Kidney (tissue), 14 donors: ENCODE data around the gene NSRP1. TPM values are rescaled to one million over a fixed set of nuclear protein-coding genes. Genes with fewer than 3 reads are reported as not detected.

Source experiments
- DNase-seq, 5 donors: peaks; one replicate each; pipeline ENCODE4 v3.0.0-alpha.2; 2013 to 2020
- FAIRE-seq: peaks from 2 replicates; lab custom pipeline; 2012; peaks lifted over from hg19 to GRCh38; lab: Jason Lieb, UNC
- H3K27ac ChIP-seq, 2 donors: one replicate each; pipeline ENCODE4 v1.7.0; 2013; ENCODE audit warnings: low read depth in 2 of 2, low read length in 2 of 2, inconsistent platforms in 1 of 2
- H3K27me3 ChIP-seq: one replicate; pipeline ENCODE4 v1.7.1; 2013; ENCODE audit warnings: low read length, inconsistent platforms; ENCODE audit not compliant: control insufficient read depth, insufficient read depth
- H3K36me3 ChIP-seq, 3 donors: one replicate each; pipeline versions ENCODE4 v1.7.0 to v1.7.1; 2013; ENCODE audit warnings: low read length in 3 of 3, control low read depth in 1 of 3, inconsistent platforms in 1 of 3; ENCODE audit not compliant: insufficient read depth in 3 of 3, control insufficient read depth in 2 of 3
- H3K4me1 ChIP-seq, 3 donors: one replicate each; pipeline versions ENCODE4 v1.7.0 to v1.7.1; 2013; ENCODE audit warnings: low read length in 3 of 3, inconsistent platforms in 1 of 3, low read depth in 1 of 3; ENCODE audit not compliant: control insufficient read depth in 2 of 3, insufficient read depth in 2 of 3
- H3K4me3 ChIP-seq, 3 donors: one replicate each; pipeline versions ENCODE4 v1.7.0 to v1.8.1; 2013; ENCODE audit warnings: low read length in 3 of 3, control low read depth in 1 of 3, inconsistent platforms in 1 of 3
- H3K9ac ChIP-seq, 3 donors: one replicate each; pipeline versions ENCODE4 v1.7.0 to v1.7.1; 2013; ENCODE audit warnings: low read length in 3 of 3, control low read depth in 1 of 3, inconsistent platforms in 1 of 3
- H3K9me3 ChIP-seq, 3 donors: one replicate each; pipeline versions ENCODE4 v1.7.0 to v1.7.1; 2013; ENCODE audit warnings: low read length in 3 of 3, control low read depth in 1 of 3, inconsistent platforms in 1 of 3; ENCODE audit not compliant: control insufficient read depth in 2 of 3, insufficient read depth in 1 of 3
- intact Hi-C: fragments of 100-400 bp; cut with DNase I; formaldehyde crosslinking; loops from one replicate; pipeline ENCODE4 v1.11.1; 2022
- polyA plus RNA-seq: library from polyadenylated mRNA; stranded (reverse); fragments of 350-450 nt; fragmentation: Illumina TruSeq; extraction: RNeasy Lipid Tissue Mini Kit (QIAGEN cat#74804); gene quantifications from one replicate; pipeline ENCODE4 v1.2.3, GENCODE V29; 2014; ENCODE audit warnings: low read depth, low replicate concordance; ENCODE audit not compliant: insufficient read depth
- total RNA-seq: library from RNA; stranded (reverse); fragmentation: NEBNext Ultra II Directional; extraction: Animal tissue kit (Norgen Biotek cat#: 25700); gene quantifications from one replicate; pipeline ENCODE4 v1.2.1, GENCODE V29; 2021
- TF ChIP-seq, protein P1 (sequence below): IDR thresholded peaks from 3 replicates; pipeline ENCODE4 v1.5.1; 2012; ENCODE audit warnings: mild to moderate bottlenecking, moderate library complexity, borderline replicate concordance; ENCODE audit not compliant: insufficient read depth; ENCODE audit errors: extremely low read depth
- donor health status: control.
- donor health status: control.
- donor health status: control.
- donor health status: control.
- donor health status: control.
- donor health status: DM: yes; HTN: yes; CAD: no.
- donor health status: Normal renal cell carcinoma (clear cell type).

NSRP1 gene
- total and polyA plus RNA-seq, 2 donors from 2014 or later: 17.2 to 40.2 TPM

DNA sequence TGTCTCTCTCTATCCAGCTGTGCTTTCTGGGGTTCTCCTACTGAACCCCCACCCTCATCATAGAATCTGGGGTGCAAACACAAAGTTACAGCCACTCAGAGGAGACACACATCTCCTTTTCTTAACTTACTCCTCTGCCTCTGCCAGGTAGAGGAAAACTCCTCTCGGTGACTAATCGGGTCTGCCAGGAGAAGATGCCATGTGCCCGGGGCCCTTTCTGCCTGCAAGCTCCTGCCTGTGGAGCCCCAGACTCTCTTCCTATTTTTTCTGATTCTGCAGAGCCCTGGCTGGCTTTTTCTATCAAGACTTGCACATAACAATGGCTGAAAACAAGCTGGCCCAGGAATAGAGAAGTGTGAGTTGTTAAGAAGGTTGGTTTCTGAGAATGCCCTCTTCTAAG lies 108.5 kb downstream of the NSRP1 start:
- Histone ChIP-seq H3K27me3 (no peaks in the 10 kb centered on the region), H3K9ac (no peak overlapping the region), H3K27ac (no peak overlapping the region), H3K9me3 (no peaks in the 10 kb centered on the region), H3K4me1 (no peaks in the 10 kb centered on the region), H3K4me3 (no peak overlapping the region), H3K36me3 (no peaks in the 10 kb centered on the region)
- FAIRE-seq (no peak), DNase-seq (no peak)
- TF ChIP-seq, protein P1, sequence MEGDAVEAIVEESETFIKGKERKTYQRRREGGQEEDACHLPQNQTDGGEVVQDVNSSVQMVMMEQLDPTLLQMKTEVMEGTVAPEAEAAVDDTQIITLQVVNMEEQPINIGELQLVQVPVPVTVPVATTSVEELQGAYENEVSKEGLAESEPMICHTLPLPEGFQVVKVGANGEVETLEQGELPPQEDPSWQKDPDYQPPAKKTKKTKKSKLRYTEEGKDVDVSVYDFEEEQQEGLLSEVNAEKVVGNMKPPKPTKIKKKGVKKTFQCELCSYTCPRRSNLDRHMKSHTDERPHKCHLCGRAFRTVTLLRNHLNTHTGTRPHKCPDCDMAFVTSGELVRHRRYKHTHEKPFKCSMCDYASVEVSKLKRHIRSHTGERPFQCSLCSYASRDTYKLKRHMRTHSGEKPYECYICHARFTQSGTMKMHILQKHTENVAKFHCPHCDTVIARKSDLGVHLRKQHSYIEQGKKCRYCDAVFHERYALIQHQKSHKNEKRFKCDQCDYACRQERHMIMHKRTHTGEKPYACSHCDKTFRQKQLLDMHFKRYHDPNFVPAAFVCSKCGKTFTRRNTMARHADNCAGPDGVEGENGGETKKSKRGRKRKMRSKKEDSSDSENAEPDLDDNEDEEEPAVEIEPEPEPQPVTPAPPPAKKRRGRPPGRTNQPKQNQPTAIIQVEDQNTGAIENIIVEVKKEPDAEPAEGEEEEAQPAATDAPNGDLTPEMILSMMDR: no peak
- intact Hi-C loops: no loop called here

DNA sequence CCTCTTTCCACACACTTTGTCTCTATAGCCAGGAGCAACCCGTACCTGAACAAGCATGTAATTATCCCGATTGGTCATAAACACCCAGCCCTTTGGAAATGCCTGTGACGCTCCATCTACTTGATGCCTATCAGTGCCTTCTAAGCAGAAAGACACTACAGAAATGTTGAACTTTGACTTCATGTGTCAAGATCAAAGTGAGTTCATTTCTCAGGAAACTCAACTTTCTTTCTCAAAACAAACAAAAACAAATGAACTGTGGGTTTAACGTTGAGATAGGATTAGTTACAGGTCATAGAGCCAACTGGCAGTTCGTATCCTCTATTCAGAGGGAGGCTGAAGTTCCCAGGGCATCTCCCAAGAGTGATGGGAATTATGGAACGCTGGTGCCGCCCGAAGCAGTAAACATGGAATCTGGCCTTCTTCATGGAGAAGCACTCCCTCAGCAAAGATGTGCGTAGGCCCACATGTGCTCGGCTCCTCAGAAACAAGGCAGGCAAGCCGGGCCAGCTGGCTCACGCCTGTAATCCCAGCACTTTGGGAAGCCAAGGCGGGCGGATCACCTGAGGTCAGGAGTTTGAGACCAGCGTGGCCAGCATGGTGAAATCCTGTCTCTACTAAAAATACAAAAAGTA lies 109.4 kb downstream of the NSRP1 start:
- Histone ChIP-seq H3K27me3 (no peaks in the 10 kb centered on the region), H3K9ac (no peak overlapping the region), H3K9me3 (no peaks in the 10 kb centered on the region), H3K36me3 (no peaks in the 10 kb centered on the region), H3K4me1 (no peaks in the 10 kb centered on the region), H3K27ac (no peak overlapping the region), H3K4me3 (no peak overlapping the region)
- FAIRE-seq (no peak), DNase-seq (peak in 2 of 5 donors; percentile 40 to 48)
- intact Hi-C loops: no loop called here
- TF ChIP-seq, protein P1: no peak

DNA sequence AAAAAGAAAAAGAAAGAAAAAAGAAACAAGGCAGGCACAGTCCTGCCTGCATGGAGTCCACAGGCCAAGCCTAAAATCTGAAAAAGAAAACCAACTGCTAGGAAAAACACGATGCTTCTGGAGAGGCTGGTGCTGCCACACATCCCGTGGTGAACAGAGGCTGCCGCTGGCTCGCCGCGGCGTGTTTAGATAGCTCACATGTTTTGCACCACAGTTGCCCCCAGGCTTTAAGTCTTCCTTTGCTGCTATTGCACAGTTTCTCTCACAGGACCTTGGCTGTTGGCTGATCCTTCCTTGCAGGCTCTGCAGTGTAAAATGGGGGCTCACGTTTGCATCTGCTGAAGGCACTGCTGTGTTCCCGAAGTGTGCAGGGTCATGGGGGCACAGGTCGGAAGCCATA lies 110.3 kb downstream of the NSRP1 start:
- H3K27ac ChIP-seq: no peak overlapping the region
- no peak for FAIRE-seq
- no peaks in the 10 kb centered on the region for H3K36me3 ChIP-seq

More for the DNA sequence above, 110.3 kb downstream of the NSRP1 start:
- TF ChIP-seq, protein P1: no peak
- Histone ChIP-seq H3K4me3 (no peak overlapping the region), H3K27me3 (no peaks in the 10 kb centered on the region), H3K4me1 (no peaks in the 10 kb centered on the region), H3K9me3 (no peaks in the 10 kb centered on the region), H3K9ac (no peak overlapping the region)
- intact Hi-C loops: no loop called here
- no peak for DNase-seq
